ENCODE data around the gene MYO9A. TPM values are rescaled to one million over a fixed set of nuclear protein-coding genes. Genes with fewer than 3 reads are reported as not detected.

The MYO9A gene
- polyA plus RNA-seq, 1 donor, result 12.0 TPM

DNA sequence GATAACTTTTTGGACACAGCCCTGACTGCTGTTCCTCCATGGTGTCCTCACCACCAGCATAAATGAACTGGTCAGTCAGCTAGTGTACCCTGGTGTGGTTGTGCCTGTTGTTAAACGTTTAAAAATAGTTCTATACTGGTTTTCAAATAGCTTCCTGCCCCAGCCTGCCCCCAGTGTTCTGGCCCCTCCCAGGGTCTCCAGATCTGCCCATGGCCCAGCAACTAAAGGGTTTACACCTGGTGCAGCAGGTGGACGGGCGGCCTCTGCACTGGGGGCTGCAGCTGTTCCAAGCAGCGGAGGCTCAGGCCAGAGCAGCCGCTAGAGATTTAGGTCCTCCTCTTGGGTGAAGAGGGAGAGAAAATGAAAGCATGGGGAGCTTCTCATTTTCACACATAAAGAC, 313.7 kb downstream of the MYO9A start:
- Histone ChIP-seq H3K27me3 (ENCODE audit: control insufficient read depth, insufficient read depth, low read length) (no peaks in the 10 kb centered on the region), H3K27ac (ENCODE audit: low read length) (no peak overlapping the region), H3K36me3 (ENCODE audit: control insufficient read depth, insufficient read depth, low read length) (no peaks in the 10 kb centered on the region), H3K9me3 (ENCODE audit: control insufficient read depth, low read depth, low read length) (no peaks in the 10 kb centered on the region), H3K4me1 (ENCODE audit: control insufficient read depth, insufficient read depth, low read length) (peaks cover 7% of the 10 kb centered on the region), H3K4me3 (ENCODE audit: low read length) (no peak overlapping the region)
- DNase-seq, result no peak
- no CpG with 5 or more reads among the region's 5 CpGs for WGBS (ENCODE audit: insufficient coverage, low lambda C conversion rate)

DNA sequence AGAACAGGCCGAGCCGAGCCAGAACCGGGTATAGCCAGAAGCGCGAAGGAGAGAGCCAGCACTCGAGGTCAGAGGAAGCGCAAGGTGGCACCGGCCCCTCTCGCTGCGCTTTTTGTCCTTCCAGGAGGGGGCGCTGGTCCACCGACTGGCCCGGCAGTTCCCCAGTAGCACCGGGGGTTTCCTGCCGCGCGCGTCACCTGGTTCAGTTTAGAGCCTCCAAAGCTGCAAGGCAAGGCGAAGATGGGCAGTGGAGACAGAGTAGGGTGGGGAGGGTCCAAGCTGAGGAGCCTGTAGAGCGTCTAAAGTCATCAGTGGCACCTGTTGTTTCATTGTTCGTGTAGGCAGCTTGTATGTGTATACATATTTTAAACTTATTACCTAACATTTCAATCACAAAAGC, 315.2 kb downstream of the MYO9A start:
- DNase-seq, result no peak
- WGBS (ENCODE audit: insufficient coverage, low lambda C conversion rate), result no CpG with 5 or more reads among the region's 21 CpGs
- no peak overlapping the region for H3K4me3 ChIP-seq (ENCODE audit: low read length)

DNA sequence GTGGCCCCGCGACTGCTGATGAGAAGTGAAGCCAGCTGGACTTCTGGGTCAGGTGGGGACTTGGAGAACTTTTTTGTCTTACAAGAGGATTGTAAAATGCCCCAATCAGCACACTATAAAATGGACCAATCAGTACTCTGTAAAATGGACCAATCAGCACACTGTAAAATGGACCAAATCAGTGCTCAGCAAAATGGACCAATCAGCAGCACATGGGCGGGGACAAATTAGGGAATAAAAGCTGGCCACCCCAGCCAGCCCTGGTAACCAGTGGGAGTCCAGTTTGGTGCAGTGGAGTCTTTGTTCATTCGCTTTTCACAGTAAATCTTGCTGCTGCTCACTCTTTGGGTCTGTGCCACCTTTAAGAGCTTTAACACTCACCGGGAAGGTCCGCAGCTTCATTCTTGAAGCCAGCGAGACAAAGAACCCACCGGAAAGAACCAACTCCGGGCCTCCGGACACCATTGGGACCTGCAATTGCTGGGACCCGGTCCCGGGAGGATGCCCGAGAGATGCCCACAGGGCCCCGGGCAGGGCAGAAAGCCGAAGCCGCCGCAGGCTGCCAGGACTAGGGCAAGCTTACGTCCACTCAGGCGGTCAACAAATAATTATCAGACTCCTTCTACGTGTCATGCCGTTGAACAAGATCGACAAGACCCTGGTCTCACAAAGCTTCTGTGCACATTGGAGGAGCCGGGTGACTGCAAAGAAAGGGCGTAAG, 315.9 kb downstream of the MYO9A start:
- Histone ChIP-seq H3K4me1 (ENCODE audit: control insufficient read depth, insufficient read depth, low read length) (peaks cover 7% of the 10 kb centered on the region), H3K27ac (ENCODE audit: low read length) (no peak overlapping the region), H3K9me3 (ENCODE audit: control insufficient read depth, low read depth, low read length) (no peaks in the 10 kb centered on the region), H3K4me3 (ENCODE audit: low read length) (no peak overlapping the region), H3K27me3 (ENCODE audit: control insufficient read depth, insufficient read depth, low read length) (no peaks in the 10 kb centered on the region), H3K36me3 (ENCODE audit: control insufficient read depth, insufficient read depth, low read length) (no peaks in the 10 kb centered on the region)
- WGBS (ENCODE audit: insufficient coverage, low lambda C conversion rate), result 92% methylated on average over 2 of the region's 24 CpGs
- no peak for DNase-seq

More for the DNA sequence above, 315.2 kb downstream of the MYO9A start:
- H3K4me1 ChIP-seq (ENCODE audit: control insufficient read depth, insufficient read depth, low read length), result peaks cover 7% of the 10 kb centered on the region
- no peak overlapping the region for H3K27ac ChIP-seq (ENCODE audit: low read length)
- no peaks in the 10 kb centered on the region for H3K27me3 ChIP-seq (ENCODE audit: control insufficient read depth, insufficient read depth, low read length)
- H3K9me3 ChIP-seq (ENCODE audit: control insufficient read depth, low read depth, low read length), result no peaks in the 10 kb centered on the region
- no peaks in the 10 kb centered on the region for H3K36me3 ChIP-seq (ENCODE audit: control insufficient read depth, insufficient read depth, low read length)

DNA sequence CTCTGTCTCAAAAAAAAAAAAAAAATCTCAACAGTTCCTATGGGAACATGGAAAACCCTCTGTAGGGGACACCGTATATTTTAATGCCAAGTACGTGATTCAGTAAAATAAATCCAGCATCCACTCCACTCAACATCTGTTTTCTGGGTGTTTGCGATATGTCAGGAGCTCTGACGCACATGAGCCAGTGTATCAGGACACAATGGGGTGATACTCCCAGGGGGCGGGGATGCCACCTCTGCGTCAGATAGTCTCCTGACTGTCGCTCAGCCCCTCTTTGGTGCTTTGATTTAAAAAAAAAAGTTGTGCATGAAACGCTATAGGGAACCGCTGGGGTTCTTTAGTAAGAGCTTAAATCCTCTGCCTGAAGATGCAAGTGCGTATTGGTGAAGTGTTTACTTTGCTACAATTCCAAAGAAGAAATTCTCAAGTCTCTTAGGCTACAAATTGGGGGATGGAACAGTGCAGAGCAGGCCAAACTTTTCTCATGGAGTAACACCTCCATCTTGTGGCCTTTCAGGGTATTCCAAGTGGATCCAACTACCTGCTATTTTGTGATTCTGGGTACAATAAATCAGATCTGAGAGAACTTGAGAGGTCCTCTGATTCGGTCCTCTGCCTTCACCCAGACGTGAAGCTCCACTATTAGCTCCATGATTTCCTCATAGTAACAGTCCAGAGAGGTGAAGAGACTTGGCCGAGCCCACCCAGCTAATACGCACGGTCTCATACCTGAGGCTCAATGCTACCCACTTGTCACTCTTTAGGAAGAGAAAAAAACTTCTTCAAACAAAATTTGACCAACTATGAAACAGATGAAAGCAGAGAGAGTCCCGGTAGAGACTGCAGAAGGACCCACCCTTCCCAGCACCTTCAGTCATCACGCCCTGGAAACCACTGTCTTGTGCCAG, 316.9 kb downstream of the MYO9A start:
- H3K27me3 ChIP-seq (ENCODE audit: control insufficient read depth, insufficient read depth, low read length), result no peaks in the 10 kb centered on the region
- DNase-seq, result peak; percentile 44 to 61
- 93% methylated on average over 3 of the region's 17 CpGs for WGBS (ENCODE audit: insufficient coverage, low lambda C conversion rate)
- H3K4me3 ChIP-seq (ENCODE audit: low read length), result no peak overlapping the region
- H3K27ac ChIP-seq (ENCODE audit: low read length), result no peak overlapping the region
- no peaks in the 10 kb centered on the region for H3K36me3 ChIP-seq (ENCODE audit: control insufficient read depth, insufficient read depth, low read length)
- H3K9me3 ChIP-seq (ENCODE audit: control insufficient read depth, low read depth, low read length), result no peaks in the 10 kb centered on the region
- peaks cover 3% of the 10 kb centered on the region for H3K4me1 ChIP-seq (ENCODE audit: control insufficient read depth, insufficient read depth, low read length)

GRCh38 chr15:71800190-71800589, 317.8 kb downstream of the MYO9A start:
- no peak for DNase-seq
- Histone ChIP-seq H3K36me3 (ENCODE audit: control insufficient read depth, insufficient read depth, low read length) (no peaks in the 10 kb centered on the region), H3K4me1 (ENCODE audit: control insufficient read depth, insufficient read depth, low read length) (peaks cover 3% of the 10 kb centered on the region), H3K27me3 (ENCODE audit: control insufficient read depth, insufficient read depth, low read length) (no peaks in the 10 kb centered on the region), H3K4me3 (ENCODE audit: low read length) (no peak overlapping the region), H3K27ac (ENCODE audit: low read length) (no peak overlapping the region), H3K9me3 (ENCODE audit: control insufficient read depth, low read depth, low read length) (no peaks in the 10 kb centered on the region)
- WGBS (ENCODE audit: insufficient coverage, low lambda C conversion rate), result no CpG with 5 or more reads among the region's 3 CpGs

- Histone ChIP-seq H3K27ac (ENCODE audit: low read length) (no peak overlapping the region), H3K27me3 (ENCODE audit: control insufficient read depth, insufficient read depth, low read length) (no peaks in the 10 kb centered on the region), H3K36me3 (ENCODE audit: control insufficient read depth, insufficient read depth, low read length) (no peaks in the 10 kb centered on the region), H3K9me3 (ENCODE audit: control insufficient read depth, low read depth, low read length) (no peaks in the 10 kb centered on the region), H3K4me3 (ENCODE audit: low read length) (no peak overlapping the region), H3K4me1 (ENCODE audit: control insufficient read depth, insufficient read depth, low read length) (peaks cover 3% of the 10 kb centered on the region)
- DNase-seq, result no peak
- WGBS (ENCODE audit: insufficient coverage, low lambda C conversion rate), result 100% methylated on average over 1 of the region's 6 CpGs
Observed at GRCh38 chr15:71798641-71799040, 319.3 kb downstream of the MYO9A start.

- Histone ChIP-seq H3K4me1 (ENCODE audit: control insufficient read depth, insufficient read depth, low read length) (peaks cover 34% of the 10 kb centered on the region), H3K36me3 (ENCODE audit: control insufficient read depth, insufficient read depth, low read length) (no peaks in the 10 kb centered on the region), H3K27me3 (ENCODE audit: control insufficient read depth, insufficient read depth, low read length) (no peaks in the 10 kb centered on the region), H3K4me3 (ENCODE audit: low read length) (no peak overlapping the region), H3K9me3 (ENCODE audit: control insufficient read depth, low read depth, low read length) (no peaks in the 10 kb centered on the region), H3K27ac (ENCODE audit: low read length) (no peak overlapping the region)
- WGBS (ENCODE audit: insufficient coverage, low lambda C conversion rate), result no CpG with 5 or more reads among the region's 2 CpGs
- peak in 1 of 2 donors; percentile 56 for DNase-seq
Observed at GRCh38 chr15:71792521-71792920, 325.4 kb downstream of the MYO9A start.

- Histone ChIP-seq H3K27me3 (ENCODE audit: control insufficient read depth, insufficient read depth, low read length) (no peaks in the 10 kb centered on the region), H3K4me1 (ENCODE audit: control insufficient read depth, insufficient read depth, low read length) (peaks cover 34% of the 10 kb centered on the region), H3K9me3 (ENCODE audit: control insufficient read depth, low read depth, low read length) (no peaks in the 10 kb centered on the region), H3K36me3 (ENCODE audit: control insufficient read depth, insufficient read depth, low read length) (no peaks in the 10 kb centered on the region), H3K4me3 (ENCODE audit: low read length) (no peak overlapping the region), H3K27ac (ENCODE audit: low read length) (no peak overlapping the region)
- DNase-seq, result no peak
- WGBS (ENCODE audit: insufficient coverage, low lambda C conversion rate), result no CpG with 5 or more reads among the region's 7 CpGs
Observed at GRCh38 chr15:71791975-71792374, 326.0 kb downstream of the MYO9A start.

GRCh38 chr15:71790081-71790480, 327.9 kb downstream of the MYO9A start:
- peak overlapping the region; percentile 88 for H3K27ac ChIP-seq (ENCODE audit: low read length)
- 17% methylated on average over 1 of the region's 10 CpGs for WGBS (ENCODE audit: insufficient coverage, low lambda C conversion rate)

DNA sequence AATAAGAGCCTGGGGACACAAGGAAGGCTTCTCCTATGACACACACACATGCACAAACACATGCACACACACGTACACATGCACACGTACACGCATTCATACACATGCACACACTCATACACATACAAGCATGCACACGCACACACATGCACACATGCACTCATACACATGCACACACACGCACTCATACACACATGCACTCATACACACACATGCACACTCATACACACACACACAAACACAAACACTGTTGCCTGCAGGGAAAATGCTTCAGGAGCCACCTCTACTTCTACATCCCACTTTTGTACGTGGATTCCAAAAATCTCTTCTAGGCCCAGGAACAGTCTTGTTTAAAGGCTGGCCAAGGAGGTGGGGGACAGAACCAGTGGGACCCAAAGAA, 328.3 kb downstream of the MYO9A start:
- peaks cover 34% of the 10 kb centered on the region for H3K4me1 ChIP-seq (ENCODE audit: control insufficient read depth, insufficient read depth, low read length)
- peak overlapping the region; percentile 88 for H3K27ac ChIP-seq (ENCODE audit: low read length)
- no peak for DNase-seq
- no peak overlapping the region for H3K4me3 ChIP-seq (ENCODE audit: low read length)
- no CpG with 5 or more reads among the region's 6 CpGs for WGBS (ENCODE audit: insufficient coverage, low lambda C conversion rate)
- H3K9me3 ChIP-seq (ENCODE audit: control insufficient read depth, low read depth, low read length), result no peaks in the 10 kb centered on the region
- H3K36me3 ChIP-seq (ENCODE audit: control insufficient read depth, insufficient read depth, low read length), result no peaks in the 10 kb centered on the region
- H3K27me3 ChIP-seq (ENCODE audit: control insufficient read depth, insufficient read depth, low read length), result no peaks in the 10 kb centered on the region

More at GRCh38 chr15:71790081-71790480, 327.9 kb downstream of the MYO9A start:
- Histone ChIP-seq H3K4me3 (ENCODE audit: low read length) (no peak overlapping the region), H3K9me3 (ENCODE audit: control insufficient read depth, low read depth, low read length) (no peaks in the 10 kb centered on the region), H3K4me1 (ENCODE audit: control insufficient read depth, insufficient read depth, low read length) (peaks cover 34% of the 10 kb centered on the region), H3K36me3 (ENCODE audit: control insufficient read depth, insufficient read depth, low read length) (no peaks in the 10 kb centered on the region), H3K27me3 (ENCODE audit: control insufficient read depth, insufficient read depth, low read length) (no peaks in the 10 kb centered on the region)
- DNase-seq, result peak; percentile 64 to 87
